GM18868 (cell line): ENCODE measurements around the gene SLC29A3.
"Not testable (repeated sequence)": the region's sequence is repeated elsewhere in the genome, so short reads cannot be mapped to it uniquely, and the experiment has no call there.

ENCODE experiments used
- ATAC-seq: cut with Tn5 transposase; IDR thresholded peaks from one replicate; pipeline ENCODE4 v1.9.1; 2021; ENCODE audit warnings: mild to moderate bottlenecking, moderate library complexity; ENCODE audit not compliant: unreplicated experiment

SLC29A3 gene

DNA sequence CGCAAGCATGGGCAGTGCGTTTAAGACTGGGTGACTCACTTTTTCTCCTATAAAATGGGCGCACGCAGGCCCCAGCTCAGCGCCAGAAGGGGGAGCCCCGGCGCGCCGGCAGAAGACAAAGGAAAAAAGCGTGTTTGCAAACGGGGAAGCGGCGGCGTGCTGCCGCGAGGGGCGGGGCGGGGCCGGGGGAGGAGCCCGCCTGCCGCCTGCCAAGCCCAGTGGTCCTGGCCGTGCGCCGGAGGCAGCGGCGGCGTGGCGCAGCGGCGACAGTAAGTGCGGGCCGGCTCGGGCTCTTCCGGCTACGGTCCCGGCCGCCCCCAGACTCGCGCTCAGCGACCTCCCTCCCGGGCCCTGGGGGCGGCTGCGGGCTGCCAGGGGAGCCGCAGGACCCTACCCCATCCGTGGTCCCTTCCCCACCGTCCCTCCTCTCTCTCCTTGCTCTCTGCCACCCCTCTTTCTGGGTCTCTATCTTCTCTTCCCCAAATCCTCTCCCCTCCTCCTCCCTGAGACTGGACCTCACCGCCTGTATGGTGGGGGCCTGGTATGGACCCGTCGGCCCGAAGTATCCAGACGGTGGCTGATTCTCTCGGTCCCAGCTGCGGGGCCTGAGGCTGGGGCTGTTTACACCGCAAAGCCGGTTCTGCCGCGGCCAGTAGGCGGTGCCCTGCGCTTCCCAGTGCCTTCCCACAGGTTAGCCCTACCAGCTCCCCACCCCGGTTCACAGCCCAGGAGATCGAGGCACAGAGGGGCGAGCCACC is at the start of gene SLC29A3:
SLC29A3 (plus strand) TSS at position 218 of the 758 bp plus-strand sequence; CDS start at position 269, 51 bp downstream.
- peak; percentile 68 for ATAC-seq

DNA sequence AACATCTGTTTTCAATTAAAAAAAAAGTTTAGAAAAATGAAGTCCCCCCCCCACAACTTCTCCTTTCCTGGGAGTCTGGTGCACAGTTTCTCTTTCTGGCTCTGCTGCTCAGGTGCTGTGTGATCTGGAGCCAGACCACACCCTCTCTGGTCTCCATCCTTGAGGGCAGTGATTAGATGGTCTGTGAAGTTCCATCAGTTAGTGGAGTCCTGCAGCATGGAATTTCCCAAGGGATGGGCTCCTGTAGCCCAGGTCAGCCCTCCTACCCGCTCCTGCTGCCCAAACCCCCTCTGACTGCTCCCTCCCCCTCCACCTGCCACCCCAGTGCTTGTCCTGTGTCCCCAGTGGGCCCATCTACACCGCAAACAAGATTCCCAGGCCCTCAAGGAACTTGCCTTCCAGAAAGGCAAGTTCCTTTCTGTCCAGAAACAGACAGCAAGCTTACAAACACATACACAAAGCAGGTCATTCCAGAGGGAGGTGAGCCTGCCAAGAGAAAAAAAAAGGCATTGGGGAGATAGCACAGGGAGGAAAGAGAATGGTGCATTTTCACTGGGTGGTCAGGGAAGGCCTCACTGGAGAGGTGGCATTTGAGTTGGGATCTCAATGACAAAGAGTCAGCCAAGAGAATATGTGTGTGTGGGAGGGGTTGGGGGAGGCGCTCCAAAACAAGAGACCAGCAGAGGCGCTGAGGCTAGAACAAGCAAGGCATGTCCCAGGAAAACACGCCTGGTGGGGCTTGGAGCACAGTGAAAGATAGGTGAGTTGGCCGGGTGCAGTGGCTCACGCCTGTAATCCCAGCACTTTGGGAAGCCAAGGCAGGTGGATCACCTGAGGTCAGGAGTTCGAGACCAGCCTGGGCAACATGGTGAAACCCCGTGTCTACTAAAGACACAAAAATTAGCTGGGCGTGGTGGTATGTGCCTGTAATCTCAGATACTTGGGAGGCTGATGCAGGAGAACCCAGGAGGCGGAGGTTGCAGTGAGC is 49.5 kb upstream of the SLC29A3 start:
- no peak for ATAC-seq

DNA sequence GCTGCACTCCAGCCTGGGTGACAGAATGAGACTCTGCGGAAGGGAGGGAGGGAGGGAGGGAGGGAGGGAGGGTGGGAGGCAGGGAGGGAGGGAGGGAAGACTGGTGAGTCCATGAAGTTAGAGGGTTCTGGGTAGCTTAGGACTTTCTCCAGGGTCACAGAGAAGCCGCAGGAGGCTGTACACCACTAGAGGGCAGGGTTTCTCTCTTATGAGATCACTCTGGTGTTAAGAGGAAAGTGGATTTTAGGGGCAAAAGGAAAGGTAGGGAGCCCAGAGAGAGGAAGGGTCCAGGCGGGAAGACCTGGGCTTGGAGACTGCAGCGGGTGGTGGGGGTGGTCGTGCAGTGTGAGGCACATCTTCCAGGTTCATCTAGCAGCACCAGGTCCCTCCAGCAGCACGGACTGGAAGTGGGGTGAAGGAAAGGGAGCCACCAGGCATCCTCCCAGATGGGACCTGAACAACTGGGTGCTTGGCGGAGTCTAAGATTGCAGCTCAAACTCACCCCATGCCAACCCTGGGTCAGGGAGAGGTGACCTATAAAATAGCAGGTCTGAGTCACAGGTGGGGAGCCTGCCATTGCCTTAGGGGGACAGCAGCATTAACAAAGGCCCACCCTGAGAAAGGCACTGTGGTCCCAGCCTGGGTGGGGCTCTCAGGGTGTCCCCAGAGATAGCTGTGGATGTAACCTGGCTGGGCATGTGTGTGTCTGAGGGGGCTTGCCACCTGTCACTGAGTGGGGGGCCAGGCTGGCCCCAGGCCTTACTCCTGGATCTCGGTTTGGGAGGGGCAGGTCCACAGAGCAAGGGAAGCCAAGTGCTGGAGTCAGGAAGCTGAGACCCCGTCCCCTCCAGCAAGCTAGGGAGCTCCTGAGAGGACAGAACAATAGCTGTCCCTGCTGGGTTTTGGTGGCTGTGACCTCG is 48.5 kb upstream of the SLC29A3 start:
- no peak for ATAC-seq

DNA sequence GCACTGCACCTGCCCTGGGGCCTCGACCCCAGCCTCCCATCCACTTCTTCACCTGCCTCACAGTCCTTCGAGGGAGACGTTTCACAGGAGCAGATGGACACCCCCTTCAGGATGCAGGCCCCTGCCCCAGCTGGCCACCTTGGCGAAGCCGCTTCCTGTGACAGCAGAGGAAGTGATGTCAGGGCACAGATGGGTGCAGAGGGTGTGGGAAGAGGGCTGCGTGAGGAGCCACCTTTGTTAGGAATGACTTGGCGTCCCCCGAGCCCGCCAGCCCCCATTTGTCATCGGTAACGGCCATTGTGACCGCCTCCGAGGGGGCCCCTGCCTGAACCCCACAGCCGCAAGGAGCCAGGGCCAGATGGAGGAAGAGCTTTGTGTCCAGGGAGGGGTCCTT is 47.4 kb upstream of the SLC29A3 start:
- no peak for ATAC-seq

DNA sequence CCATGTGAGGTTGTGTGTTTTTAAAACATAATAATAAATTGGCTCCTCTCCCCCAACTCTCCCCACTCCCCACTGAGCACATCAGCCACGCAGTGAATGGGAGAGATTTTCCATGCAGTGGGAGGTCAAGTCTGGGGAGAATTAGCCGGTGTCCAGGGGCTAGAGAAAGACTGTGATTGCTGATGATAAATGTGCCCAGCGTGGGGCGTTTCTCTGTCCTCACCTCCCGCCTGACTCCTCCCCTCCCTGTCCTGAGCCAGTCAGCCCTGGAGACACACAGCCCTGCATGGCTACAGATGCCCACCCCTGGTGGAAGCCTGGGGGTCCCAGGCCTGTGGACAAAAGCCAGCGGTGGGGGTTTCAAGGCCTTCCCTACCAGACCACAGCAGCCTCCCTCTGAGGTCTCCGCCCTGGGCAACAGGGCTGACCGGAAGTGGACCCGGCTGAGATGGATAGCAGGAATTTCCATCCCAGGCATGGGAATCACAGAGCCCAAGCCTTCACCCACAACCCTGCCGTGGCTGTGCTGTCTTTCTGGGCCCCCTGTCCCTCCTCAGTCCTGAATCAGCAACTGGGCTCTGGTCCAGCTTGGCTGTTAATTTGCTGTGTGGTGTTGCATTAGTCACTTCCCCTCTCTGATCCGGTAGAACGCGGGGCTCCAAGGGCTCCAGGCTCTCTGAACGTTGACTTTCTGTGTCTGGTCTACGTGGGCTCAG is 46.8 kb upstream of the SLC29A3 start:
- no peak for ATAC-seq

DNA sequence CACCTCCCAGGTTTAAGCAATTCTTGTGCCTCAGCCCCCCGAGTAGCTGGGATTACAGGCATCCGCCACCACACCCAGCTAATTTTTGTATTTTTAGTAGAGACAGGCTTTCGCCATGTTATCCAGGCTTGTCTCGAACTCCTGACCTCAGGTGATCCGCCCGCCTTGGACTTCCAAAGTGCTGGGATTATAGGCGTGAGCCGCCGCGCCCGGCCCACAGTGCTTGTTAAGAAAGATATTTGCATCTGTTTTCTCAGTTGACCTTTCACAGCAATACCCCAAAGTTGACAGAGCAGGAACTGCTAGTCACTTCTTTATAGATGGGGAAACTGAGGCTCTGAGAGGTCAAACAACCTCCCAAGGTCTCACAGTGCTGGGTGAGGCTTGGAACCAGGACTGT is 46.1 kb upstream of the SLC29A3 start:
- not testable (repeated sequence) for ATAC-seq

DNA sequence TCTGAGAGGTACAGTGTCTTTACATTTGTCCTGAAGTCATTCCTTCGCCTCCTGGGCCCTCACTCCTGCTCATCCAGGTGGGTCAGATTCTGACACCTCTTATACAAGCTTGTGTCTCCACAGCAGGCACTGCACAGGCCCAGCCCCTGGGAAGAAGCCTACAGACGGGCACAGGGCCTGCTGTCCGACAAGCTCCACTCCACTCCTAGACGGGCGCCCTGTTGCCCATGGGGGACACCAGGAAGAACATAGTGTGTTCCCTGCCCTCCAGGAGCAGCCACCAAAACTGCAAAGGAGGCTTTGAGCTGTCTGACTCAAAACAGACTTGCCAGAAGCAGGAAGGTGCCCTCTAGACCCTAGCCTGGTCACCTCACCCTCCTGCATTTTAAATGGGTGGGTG is 45.6 kb upstream of the SLC29A3 start:
- ATAC-seq, result no peak

DNA sequence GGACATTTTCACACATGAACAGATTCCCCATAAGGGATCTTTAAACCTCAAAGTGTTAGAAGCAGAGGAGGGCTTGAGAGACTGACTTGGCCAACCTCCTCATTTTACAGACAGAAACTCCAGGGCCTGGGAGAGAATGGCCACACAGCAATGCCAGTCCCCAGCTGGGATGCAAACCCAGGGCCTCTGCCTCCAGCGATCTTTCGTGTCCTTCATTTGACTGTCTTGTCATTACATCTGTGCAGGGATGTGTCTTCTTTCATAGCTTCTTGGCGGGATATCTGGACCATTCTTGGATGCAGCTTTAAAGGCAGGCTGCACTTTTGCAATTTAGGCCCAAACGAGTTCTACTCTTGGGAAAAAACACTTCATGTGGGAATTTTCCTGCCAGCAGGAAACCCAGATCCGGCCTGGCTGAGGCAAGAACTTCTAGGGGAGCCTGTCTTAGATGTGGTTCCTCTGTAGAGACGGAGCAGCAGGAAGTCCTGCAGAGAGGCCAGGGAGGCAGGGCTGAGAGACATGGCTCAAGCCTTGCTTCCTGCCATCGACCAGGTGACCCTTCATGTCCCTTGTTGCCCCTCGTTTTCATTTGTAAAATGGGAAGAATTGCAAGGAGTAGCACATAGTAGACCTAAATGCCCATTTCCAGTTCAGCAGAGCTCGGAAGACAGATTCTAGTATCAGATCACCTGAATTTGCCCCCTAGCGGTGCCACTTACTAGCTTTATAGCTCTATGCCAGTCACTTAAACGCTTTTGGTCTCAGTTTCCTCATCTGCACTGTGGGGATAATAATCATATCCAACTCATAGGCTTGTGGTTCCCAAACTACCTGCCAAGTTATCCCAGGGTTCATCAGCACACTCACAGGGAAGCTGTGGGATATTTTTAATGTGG is 43.9 kb upstream of the SLC29A3 start:
- no peak for ATAC-seq

DNA sequence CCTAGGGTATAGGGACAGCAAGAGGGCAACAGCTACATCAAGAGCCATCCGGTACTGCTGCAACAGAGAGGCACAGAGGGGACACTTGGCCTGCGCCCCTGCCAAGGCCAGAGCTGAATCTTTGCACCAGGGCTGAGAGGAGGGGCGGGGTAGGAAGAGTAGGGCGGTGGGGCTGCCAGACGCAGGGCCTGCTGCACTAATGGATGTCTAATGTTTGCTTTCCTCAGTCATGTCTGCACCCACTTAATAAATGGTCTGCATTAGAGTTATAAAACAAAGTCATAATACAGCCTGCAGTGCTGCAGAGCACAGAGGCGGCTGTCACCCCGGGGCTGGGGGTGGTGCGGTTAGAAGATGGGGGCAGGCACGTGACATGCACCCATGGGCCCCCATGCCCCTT is 42.2 kb upstream of the SLC29A3 start:
- ATAC-seq, result no peak

DNA sequence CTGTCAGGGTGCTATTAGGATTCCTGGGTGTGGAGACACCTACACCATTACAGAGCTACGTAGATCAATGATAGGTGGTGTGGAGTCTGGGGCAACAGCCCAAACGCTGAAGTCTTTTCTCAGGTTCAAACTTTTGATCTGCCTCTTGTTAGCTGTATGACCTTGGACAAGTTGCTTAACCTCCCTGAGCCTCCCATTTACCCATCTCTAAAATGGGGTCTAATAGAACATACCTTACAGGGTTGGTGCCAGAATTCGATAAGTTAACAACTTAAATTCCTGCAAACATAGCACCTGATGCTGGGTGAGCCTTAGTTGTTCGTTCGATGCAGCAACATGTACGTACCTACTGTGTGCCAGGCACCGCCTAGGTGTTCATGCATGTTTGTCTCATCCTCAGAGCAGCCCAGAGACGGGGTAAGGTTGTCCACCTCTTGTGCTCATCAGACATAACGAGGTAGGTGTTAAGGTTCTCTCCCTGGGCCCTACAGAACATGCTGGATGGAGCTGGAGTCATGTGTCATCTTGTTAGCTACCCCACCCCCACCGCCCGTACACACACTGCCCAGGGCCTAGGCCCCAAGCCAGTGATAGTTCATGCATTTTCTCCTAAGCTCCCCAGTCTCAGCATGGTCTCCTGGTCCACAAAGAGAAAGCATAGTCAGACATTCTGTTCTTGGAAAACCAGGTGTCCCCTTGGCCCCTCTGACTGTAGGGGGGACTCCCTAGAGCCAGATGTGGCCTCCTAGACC is 41.0 kb upstream of the SLC29A3 start:
- no peak for ATAC-seq

DNA sequence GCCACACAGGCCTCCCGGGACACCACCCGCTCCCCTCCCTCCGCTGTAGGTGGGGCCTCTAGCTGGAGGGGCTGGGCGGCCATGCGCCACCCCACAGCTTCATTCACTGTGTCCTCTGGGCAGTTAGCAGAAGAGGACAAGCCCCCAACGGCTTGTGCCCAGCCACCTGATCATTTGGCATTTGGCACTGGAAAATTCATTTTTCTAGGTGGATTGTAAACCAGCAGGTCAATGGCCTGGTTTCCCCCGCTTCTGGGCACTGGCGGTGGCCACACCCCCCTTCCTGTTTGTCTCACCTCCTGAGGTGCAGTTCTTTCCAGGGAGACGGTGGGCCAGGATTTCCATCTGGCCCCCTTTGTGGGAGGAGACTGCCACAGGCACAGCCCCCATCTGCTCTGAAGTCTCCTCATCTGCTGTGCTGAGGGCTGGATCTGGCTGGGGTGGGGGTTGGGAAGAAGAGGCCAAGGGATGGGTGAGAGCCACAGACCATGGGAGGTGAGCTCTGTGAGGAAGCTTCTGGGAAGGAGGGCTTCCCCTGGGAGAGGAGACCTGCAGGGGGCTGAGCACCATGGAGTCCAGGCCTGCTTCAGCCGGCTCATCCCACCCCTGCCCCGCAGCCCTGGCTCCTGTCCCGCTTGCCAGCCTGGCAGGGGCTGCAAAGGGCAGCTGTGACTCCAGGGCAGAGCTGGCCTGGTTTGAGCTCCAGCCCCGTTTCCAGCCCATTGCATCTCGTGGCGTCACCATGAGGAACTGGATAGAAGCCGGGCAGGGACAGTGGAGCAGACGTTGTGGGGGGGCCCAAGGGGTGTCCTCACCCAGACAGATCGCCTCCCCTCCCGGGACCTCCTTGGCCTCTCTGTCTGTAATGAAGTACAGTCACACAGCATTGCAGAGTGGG is 40.1 kb upstream of the SLC29A3 start:
- no peak for ATAC-seq

DNA sequence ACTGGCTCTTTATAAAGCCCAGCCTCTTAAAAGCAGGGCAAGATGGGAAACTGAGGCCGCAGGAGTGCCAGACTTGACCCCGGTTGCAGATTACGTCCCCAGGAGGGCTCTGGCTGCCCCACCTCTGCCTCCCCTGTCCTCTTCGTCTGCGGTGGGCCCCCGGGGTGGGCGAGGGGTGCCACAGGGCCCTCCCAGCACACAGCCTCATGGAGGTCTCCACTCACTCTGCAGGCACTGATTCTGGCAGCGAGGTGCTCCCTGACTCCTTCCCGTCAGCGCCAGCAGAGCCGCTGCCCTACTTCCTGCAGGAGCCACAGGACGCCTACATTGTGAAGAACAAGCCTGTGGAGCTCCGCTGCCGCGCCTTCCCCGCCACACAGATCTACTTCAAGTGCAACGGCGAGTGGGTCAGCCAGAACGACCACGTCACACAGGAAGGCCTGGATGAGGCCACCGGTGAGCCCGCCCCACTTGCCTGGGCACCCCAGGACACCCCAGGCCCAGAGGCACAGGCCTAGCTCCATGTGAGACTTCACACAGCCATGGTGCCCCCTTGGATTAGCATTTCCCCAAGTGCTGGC is 39.4 kb upstream of the SLC29A3 start:
- ATAC-seq, result no peak

DNA sequence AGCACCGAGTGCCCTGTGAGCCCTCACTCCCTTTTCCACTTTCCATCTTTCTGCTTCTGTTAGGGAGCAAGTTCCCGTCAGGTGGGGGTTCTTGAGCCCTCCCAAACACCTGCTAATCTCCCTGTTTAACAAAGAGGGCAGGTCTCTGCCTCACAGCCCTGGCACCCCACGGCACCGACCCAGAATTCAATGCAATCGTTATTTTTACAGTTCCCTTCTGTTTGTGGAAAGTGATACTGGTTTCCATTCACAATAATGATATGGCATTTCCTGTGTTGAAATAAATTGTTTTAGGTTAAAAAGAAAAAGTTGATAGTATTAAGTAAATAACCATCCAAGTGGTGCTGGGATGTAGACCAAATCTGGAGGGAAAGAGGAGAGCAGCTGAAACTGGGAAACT is 38.8 kb upstream of the SLC29A3 start:
- ATAC-seq, result no peak

DNA sequence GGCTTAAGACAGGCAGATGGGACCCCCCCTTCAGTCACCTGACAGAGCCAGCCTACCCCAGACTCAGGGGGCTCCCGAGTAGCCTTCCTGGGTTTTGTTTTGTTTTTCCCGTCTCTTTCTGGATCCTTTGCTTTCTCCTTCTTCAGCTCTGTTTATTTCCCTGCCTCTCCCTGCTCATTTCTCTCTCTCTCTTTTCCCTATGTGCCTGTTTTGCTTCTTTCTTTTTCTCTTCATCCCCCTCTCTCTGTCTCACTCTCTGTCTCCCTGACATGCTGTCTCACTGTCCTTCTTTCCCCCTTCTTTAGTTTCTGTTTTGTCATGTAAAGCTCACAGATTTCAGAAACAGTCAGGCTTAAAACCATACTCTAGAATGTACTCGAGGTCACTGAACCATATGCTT is 38.2 kb upstream of the SLC29A3 start:
- no peak for ATAC-seq

DNA sequence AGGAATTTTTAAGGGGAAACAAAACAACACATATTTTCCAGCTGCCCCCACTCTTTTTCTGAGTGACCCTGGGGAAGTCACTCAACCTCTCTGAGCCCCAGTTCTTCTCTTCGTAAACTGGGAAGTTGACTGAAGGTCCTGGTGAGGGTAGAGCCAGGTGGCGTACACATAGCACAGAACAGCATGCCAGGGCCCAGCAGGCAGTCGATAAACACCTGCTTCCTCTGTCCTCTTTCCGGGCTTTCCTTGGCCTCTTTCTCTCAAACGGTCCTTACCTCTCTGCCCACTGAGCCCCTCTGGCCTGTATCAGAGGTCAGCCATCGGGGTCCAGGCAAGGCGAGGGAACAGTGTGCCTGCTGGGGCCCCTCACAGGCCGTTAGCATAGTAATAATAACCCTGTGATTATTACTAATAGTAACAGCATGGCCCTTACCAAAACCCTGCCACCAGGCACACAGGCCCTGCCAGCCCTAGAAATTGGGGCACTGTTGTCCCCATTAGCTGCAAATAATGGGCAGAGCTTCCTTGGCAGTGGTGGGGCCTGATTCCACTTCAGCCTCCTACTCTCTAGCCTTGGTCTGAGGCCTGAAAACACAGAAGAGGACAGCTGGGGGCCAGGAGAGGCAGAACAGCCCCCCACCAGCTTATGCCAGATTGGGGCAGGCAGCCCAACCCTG is 37.3 kb upstream of the SLC29A3 start:
- ATAC-seq, result no peak

DNA sequence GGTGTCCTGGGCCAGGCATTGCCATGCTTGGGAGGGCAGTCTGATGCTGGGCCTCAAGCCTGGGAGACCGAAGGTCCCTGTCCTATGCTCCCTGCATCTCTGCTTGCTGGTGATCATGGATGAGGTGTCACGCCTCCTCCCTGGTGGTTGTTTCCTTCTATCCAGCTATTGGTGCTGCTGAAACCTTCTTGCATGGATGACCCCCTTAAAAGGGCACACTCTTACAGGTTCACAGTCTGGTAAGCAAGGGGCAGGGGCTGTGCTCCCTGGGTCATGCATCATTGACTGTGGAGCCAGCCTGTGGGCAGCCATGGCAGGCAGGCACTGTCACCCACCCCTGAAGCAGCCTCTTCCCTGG is 36.8 kb upstream of the SLC29A3 start:
- no peak for ATAC-seq

DNA sequence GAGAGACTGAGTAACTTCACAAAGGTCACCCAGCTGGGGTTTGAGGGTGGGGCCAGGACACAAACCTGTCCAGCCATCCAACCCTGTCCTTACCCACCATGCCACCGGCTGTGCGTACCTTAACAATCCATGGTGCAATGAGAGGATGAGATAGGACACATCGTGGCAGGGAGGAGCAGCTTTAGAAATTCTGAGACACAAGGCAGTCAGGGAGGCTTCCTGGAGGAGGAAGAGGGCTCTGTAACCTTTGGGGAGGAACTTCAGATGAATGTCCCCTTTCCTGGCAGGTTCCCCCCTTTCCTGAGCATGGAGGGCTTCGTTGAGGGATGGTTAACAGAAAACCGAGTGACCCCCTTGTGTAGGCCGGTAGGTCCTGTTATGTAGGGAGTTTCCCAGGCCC is 35.6 kb upstream of the SLC29A3 start:
- ATAC-seq, result no peak
